Measurements from ENCODE around the gene BRME1.

DNA sequence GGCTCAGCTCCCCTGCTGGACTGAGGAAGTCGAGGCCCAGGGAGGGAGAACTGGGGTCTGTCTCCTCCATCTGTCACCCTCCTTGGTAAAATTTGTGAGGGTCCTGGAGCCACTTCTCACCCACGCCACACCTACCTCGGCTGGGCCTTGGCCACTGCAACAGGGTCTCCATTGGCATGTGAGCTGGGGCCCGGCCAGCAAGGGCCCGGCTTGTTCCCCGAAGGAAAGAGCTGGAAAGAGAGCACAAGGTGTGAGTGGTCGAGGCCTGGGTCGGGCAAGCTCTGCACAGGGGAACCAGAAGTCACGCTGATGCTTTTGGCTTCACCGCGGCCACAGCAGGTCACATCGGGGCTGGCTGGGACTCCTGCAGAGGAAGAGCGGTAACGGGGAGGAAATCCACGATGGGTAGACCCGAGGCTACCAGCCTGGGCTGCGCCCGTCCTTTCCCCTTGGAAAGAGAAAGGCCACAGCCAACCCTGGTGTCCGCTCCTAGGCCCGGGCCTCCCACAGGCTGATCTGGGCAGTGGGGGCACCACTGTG lies 20.0 kb downstream of the BRME1 start:
- no peak for TF ChIP-seq EZH2phosphoT487 (IDR thresholded peaks at IDR 0.05; ENCODE audit: borderline replicate concordance)
- TF ChIP-seq, protein P1, sequence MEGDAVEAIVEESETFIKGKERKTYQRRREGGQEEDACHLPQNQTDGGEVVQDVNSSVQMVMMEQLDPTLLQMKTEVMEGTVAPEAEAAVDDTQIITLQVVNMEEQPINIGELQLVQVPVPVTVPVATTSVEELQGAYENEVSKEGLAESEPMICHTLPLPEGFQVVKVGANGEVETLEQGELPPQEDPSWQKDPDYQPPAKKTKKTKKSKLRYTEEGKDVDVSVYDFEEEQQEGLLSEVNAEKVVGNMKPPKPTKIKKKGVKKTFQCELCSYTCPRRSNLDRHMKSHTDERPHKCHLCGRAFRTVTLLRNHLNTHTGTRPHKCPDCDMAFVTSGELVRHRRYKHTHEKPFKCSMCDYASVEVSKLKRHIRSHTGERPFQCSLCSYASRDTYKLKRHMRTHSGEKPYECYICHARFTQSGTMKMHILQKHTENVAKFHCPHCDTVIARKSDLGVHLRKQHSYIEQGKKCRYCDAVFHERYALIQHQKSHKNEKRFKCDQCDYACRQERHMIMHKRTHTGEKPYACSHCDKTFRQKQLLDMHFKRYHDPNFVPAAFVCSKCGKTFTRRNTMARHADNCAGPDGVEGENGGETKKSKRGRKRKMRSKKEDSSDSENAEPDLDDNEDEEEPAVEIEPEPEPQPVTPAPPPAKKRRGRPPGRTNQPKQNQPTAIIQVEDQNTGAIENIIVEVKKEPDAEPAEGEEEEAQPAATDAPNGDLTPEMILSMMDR (conservative IDR thresholded peaks at IDR 0.05; ENCODE audit: low read length) = no peak

Data from Loucy (cell line).